Measurements from ENCODE around the gene PLEKHG4. TPM values are rescaled to one million over a fixed set of nuclear protein-coding genes. Genes with fewer than 3 reads are reported as not detected.

Gene PLEKHG4
- polyA plus RNA-seq, 1 of the 3 experiments (the other 2 are of a cell fraction): 65.5 TPM

- TF ChIP-seq REST (IDR thresholded peaks at IDR 0.05; ENCODE audit: low read depth, low read length) (no peak; the same call in 1 of the 2 replicates), RCOR1 (IDR thresholded peaks at IDR 0.05; ENCODE audit: low read length) (no peak), NRF1 (IDR thresholded peaks at IDR 0.05; ENCODE audit: low read depth, low read length) (no peak), RXRA (IDR thresholded peaks at IDR 0.05; ENCODE audit: borderline replicate concordance, low read depth) (peak; percentile 34; the same call in 1 of the 2 replicates), MXI1 (IDR thresholded peaks at IDR 0.05; ENCODE audit: low read depth, low read length) (no peak), RFX5 (IDR thresholded peaks at IDR 0.05; ENCODE audit: low read length) (no peak), CTCF (IDR thresholded peaks at IDR 0.05) (no peak), CHD2 (IDR thresholded peaks at IDR 0.05; ENCODE audit: low read length, partially characterized antibody) (no peak), EZH2phosphoT487 (IDR thresholded peaks at IDR 0.05; ENCODE audit: borderline replicate concordance, low read depth) (no peak), ZBTB33 (IDR thresholded peaks at IDR 0.05; ENCODE audit: borderline replicate concordance, low read depth) (0 out of 2 replicates have a peak, but pooled peaks have one; percentile 38), IRF3 (IDR thresholded peaks at IDR 0.05; ENCODE audit: low read depth, low read length) (no peak), TAF1 (IDR thresholded peaks at IDR 0.05; ENCODE audit: borderline replicate concordance, low read depth, low read length) (no peak), FOSL2 (IDR thresholded peaks at IDR 0.05; ENCODE audit: borderline replicate concordance, low read depth) (peak; percentile 81; the same call in 1 of the 2 replicates), FOXJ3 (CRISPR knock-in tag; IDR thresholded peaks at IDR 0.05) (no peak), TEAD4 (IDR thresholded peaks at IDR 0.05; ENCODE audit: borderline replicate concordance, insufficient read depth) (no peak), GATA2 (CRISPR knock-in tag; IDR thresholded peaks at IDR 0.05) (no peak), EP300 (IDR thresholded peaks at IDR 0.05; ENCODE audit: borderline replicate concordance in 1 of 2, low read depth in 1 of 2, low read length in 1 of 2) (peak in 1 of 2 experiments; percentile 66; a peak in 1 of 4 replicates), MEF2A (IDR thresholded peaks at IDR 0.05; ENCODE audit: borderline replicate concordance, low read depth) (no peak), GABPA (IDR thresholded peaks at IDR 0.05; ENCODE audit: low read depth) (no peak)
These were observed 1.1 kb upstream of the PLEKHG4 start (continued) for GRCh38 chr16:67277999-67278772.

All from SK-N-SH (cell line).